K562 (cell line): ENCODE data around the gene ERCC4.

Experiments
- CTCF ChIP-seq, 3 experiments: IDR thresholded peaks in 2 of 3; conservative IDR thresholded peaks in 1 of 3; 2 replicates each; pipeline ENCODE4 v1.5.1; 2011 to 2012; ENCODE audit warnings: low read length in 3 of 3, mild to moderate bottlenecking in 3 of 3, control low read depth in 2 of 3, improper control_type of control experiment in 1 of 3, inconsistent platforms in 1 of 3, low read depth in 1 of 3, mixed read lengths in 1 of 3, moderate library complexity in 1 of 3; ENCODE audit not compliant: insufficient read depth in 2 of 3
- EP300 ChIP-seq: IDR thresholded peaks from 2 replicates; pipeline ENCODE4 v1.6.1; 2012; ENCODE audit warnings: low read length, improper control_type of control experiment
- TF ChIP-seq, protein P1 (sequence below): sonication (generic); formaldehyde crosslinking; IDR thresholded peaks from 2 replicates; pipeline ENCODE4 v1.8.0; 2022; ENCODE audit warnings: missing genetic modification reagents, mild to moderate bottlenecking, moderate library complexity, borderline replicate concordance
- TF ChIP-seq, protein P2 (sequence below): sonication (generic); formaldehyde crosslinking; IDR thresholded peaks from 2 replicates; pipeline ENCODE4 v1.8.0; 2022; ENCODE audit warnings: mild to moderate bottlenecking, low read depth, missing genetic modification reagents

DNA sequence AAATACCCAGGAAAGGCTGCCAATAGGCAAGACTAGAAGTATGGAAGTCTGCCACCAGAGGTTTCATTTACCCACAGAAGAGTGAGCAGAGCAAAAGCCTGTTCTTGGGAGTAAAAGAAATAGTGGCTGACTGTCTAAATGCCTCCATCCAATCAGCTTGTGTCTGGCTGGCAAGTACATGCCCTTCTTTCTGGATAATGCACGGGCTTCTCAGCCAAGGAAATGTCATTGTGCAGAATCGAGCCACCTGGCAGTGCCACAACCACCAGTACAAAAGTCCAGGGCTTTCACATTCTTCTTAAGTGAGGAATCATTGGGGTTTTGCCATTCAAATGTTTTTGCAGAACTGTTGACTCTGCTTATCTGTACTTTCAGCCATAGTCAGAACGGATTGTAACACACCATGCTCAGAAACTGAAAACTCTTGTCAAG is 10.1 kb upstream of the ERCC4 start:
- TF ChIP-seq, protein P1, sequence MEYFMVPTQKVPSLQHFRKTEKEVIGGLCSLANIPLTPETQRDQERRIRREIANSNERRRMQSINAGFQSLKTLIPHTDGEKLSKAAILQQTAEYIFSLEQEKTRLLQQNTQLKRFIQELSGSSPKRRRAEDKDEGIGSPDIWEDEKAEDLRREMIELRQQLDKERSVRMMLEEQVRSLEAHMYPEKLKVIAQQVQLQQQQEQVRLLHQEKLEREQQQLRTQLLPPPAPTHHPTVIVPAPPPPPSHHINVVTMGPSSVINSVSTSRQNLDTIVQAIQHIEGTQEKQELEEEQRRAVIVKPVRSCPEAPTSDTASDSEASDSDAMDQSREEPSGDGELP, result no peak
- TF ChIP-seq EP300 (no peak), CTCF (IDR thresholded peaks at IDR 0.05 in 2 of 3, conservative IDR thresholded peaks at IDR 0.05 in 1 of 3; ENCODE audit: insufficient read depth in 2 of 3, low read depth in 1 of 3, low read length in 3 of 3) (no peak)
- TF ChIP-seq, protein P2, sequence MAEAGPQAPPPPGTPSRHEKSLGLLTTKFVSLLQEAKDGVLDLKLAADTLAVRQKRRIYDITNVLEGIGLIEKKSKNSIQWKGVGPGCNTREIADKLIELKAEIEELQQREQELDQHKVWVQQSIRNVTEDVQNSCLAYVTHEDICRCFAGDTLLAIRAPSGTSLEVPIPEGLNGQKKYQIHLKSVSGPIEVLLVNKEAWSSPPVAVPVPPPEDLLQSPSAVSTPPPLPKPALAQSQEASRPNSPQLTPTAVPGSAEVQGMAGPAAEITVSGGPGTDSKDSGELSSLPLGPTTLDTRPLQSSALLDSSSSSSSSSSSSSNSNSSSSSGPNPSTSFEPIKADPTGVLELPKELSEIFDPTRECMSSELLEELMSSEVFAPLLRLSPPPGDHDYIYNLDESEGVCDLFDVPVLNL (CRISPR knock-in tag), result no peak
